HG03558 (cell line): ENCODE data around the gene CHTF18.
"Not testable (repeated sequence)": the region's sequence is repeated elsewhere in the genome, so short reads cannot be mapped to it uniquely, and the experiment has no call there.

Source experiments
- ATAC-seq: cut with Tn5 transposase; IDR thresholded peaks from one replicate; pipeline ENCODE4 v1.9.1; 2021; ENCODE audit warnings: moderate number of reproducible peaks; ENCODE audit not compliant: unreplicated experiment; ENCODE audit errors: extremely low read depth

Gene CHTF18

DNA sequence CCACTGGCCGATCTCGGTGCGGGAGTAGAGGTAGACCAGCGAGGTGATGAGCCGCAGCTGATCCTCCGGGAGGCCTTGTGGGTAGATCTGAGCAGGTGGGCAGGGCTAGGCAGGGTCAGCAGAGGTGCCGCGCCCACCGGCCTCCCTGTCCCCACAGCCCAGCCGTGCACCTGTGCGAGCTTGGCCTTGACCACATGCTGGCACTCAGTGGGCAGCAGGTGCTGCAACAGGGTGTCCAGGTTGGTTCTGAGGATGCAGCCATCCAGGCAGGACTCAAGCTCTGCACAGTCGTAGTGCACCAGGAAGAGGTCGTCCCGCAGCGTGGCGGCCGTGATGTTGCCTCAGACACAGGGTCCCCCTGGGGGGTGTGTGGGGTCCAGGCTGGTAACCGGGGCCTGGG lies 15.5 kb upstream of the CHTF18 start:
- ATAC-seq = no peak

- ATAC-seq = no peak
These were observed 14.1 kb upstream of the CHTF18 start for GRCh38 chr16:774086-775001.

GRCh38 chr16:775236-775796 lies 13.1 kb upstream of the CHTF18 start:
- no peak for ATAC-seq

- ATAC-seq = not testable (repeated sequence)
These were observed 12.1 kb upstream of the CHTF18 start for GRCh38 chr16:776298-776697.

DNA sequence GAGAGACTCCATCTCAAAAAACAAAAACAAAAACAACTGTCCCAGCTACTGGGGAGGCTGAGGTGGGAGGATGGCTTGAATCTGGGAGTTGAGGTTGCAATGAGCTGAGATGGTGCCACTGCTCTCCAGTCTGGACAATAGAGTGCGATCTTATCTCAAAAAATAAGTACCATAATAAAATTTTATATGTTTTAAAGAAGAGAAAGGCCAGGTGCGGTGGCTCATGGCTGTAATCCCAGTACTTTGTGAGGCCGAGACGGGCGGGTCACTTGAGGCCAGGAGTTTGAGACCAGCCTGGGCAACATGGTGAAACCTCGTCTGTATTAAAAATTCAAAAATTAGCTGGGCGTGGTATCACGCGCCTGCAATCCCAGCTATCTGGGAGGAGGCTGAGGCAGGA lies 11.6 kb upstream of the CHTF18 start:
- ATAC-seq = no peak

GRCh38 chr16:777826-778225 lies 10.6 kb upstream of the CHTF18 start:
- ATAC-seq = no peak

DNA sequence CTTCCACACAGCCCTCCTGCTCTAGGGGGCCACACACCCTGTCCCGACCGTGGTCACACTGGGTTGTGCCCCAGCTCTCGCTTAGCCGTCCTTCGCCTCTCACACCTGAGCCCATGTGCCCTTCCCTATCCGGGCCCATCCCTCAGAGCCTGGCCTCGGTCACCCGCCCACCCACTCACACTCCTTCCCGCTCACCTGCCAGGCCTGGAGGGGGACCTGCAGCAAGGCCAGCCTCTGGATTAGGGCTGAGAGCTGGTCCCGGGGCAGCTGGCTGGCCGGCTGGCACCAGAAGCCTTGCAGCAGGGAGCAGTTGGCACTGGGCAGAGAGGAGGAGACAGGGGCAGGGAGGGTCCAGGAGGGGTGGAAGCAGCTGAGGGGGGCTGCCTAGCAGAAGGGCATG lies 10.0 kb upstream of the CHTF18 start:
- ATAC-seq = no peak

DNA sequence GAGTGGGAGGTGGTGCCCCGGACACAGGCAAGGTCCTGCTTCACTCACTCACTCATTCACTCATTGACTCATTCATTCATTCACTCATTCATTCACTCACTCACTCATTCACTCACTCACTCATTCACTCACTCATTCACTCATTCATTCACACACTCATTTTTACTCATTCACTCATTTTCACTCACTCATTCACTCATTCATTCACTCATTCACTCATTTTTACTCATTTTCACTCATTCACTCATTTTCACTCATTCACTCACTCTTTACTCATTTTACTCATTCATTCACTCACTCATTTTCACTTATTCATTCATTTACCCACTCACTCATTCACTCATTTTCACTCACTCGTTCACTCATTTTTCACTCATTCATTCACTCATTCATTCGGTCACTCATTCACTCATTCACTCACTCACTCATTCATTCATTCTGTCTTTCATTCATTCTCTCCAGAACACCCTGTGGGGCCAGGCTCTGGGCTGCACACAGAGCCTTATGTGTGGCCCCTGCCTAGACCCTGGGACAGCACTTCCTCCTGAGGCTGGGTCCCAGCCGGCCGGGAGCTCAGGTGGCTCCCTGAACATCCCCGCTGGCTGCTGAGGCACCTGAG lies 9.4 kb upstream of the CHTF18 start:
- ATAC-seq = no peak

GRCh38 chr16:779561-779960 lies 8.9 kb upstream of the CHTF18 start:
- ATAC-seq = no peak

DNA sequence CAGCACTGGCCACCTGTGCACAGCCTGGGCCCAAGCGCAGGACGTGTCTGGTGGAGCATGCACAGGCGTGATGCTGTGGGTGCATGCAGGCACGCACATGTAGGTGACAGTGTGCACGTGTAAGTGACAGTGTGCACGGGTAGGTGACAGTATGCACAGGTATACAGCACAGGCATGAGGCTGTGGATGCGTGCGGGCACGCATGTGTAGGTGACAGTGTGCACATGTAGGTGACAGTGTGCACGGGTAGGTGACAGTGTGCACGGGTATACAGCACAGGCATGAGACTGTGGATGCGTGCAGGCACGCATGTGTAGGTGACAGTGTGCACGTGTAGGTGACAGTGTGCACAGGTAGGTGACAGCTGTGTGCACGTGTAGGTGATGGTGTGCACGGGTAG lies 8.1 kb upstream of the CHTF18 start:
- ATAC-seq = no peak

DNA sequence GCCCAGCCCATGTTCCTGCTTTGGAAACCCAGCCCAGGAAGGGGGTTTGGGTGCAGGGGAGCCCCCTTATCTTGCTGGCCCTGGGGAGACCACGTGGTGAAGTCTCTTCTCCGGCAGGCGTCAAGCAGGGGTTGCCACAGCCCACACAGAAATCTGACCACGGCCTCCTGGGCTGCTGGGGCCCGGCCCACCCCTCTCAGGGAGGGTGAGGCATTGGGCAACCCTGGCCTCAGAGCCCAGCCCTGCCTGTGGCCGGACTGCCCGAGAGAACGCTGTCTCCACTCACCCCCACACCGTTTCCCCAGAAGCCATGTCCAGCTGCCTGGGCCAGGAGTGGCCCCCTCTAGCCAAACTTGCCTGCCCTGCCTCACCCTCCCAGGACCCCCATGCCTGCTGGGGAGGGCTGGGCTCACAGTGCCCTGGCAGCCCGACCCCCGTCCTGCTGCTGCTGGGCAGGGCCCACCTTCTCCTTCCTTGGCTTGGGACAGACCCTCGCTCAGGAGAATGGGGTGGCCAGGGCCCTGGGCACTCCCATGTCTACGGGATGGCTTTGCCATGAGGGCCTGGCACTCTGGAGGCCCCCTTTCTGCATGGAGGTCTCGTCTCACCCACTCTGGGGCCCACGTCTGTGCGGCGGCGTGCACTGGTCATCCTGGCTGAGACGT lies 6.9 kb upstream of the CHTF18 start:
- no peak for ATAC-seq

GRCh38 chr16:782258-782657 lies 6.2 kb upstream of the CHTF18 start:
- ATAC-seq = no peak

GRCh38 chr16:782766-783403 lies 5.5 kb upstream of the CHTF18 start:
- no peak for ATAC-seq

DNA sequence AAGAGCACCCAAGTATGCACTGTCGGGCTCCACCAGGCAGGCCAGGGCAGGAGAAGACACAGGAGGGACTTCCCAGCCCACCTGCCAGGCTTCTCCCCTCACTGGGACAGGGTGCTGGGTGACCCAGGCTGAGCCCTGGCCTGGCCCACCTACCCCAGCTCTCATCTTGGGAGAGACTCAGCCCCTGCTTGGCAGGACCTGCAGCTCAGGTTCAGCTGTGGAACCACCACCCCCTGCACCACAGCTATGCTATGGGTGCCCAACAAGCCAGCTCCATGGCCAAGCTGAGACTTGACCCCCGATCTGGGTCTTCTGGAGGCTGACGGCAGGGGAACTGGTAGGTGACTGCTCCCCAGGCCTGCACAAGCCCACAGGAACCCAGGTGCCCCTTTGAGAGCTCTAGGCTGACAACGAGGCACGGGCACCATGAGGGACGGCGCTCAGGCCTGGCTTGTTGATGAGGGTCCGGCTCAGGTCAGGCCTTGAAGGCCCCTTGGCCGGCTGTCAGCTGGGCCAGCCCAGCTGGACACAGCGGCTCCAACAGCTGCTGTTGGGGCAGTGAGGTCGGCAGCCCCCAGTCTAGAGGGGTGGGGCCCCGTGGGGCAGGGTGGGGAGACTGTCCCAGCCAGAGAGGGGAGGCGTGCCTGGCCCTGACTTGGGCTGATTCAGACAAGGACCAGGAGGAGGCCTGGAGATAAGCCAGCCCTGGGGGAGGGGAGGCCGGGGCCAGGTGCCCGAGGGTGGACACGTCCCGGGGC lies 4.8 kb upstream of the CHTF18 start:
- no peak for ATAC-seq

GRCh38 chr16:784431-784830 lies 4.0 kb upstream of the CHTF18 start:
- ATAC-seq = no peak

GRCh38 chr16:785563-786535 lies 2.6 kb upstream of the CHTF18 start:
- no peak for ATAC-seq

DNA sequence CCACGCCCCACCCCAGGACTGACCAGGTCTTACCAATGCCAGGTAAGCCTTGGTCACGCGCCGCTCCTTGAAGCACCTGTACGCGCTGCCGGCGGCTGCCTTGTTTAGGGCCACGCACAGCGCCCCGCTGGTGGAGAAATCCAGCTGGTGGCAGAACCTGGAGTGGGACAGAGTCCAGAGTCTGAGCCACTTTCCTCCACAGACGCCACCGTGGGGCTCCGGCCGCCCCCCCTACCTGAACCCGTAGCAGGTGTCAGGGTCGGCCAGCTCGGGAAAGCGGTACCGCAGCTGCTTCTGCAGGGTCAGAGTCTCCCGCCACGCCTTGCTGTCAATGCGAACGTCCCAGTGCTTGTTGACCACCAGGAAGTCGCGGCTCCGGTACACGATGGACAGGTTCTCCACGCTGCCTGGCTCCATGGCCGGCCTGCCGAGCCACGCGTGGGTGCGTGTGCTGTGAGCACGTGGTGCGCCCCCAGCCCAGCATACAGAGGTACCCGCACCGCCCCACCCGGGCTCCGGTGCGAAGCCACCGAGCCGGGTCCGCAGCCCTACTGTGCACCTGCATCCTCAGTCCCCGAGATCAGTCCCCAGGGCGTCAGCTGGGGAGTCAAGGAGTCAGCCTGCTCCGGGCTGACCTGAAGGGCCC lies 976 bp upstream of the CHTF18 start:
- no peak for ATAC-seq

GRCh38 chr16:787978-788398 lies 432 bp upstream of the CHTF18 start, which contains the start of gene RPUSD1:
Gene RPUSD1, minus strand, starts transcription at chr16:788381. Its CDS starts 644 bp downstream, at chr16:787737.
- no peak for ATAC-seq
